Esophagus muscularis mucosa (tissue), 4 donors: ENCODE data around the gene USP49. TPM values are rescaled to one million over a fixed set of nuclear protein-coding genes. Genes with fewer than 3 reads are reported as not detected.

Experiments
- DNase-seq: peaks from one replicate; pipeline ENCODE4 v3.0.0-alpha.2; 2017; ENCODE audit errors: extremely low spot score
- H3K27ac ChIP-seq, 4 donors: fragments of 200-600 bp; sonication (generic); replicated peaks in 1 of 4; 1 replicate in 3 of 4; 2 replicates in 1 of 4; pipeline ENCODE4 v1.5.1; 2016 to 2019; ENCODE audit warnings: mild to moderate bottlenecking in 1 of 4
- H3K27me3 ChIP-seq, 4 donors: fragments of 200-600 bp; sonication (generic); one replicate each; pipeline versions ENCODE4 v1.5.1 to v1.6.0; 2016 to 2019
- H3K36me3 ChIP-seq, 4 donors: fragments of 200-600 bp; sonication (generic); one replicate each; pipeline ENCODE4 v1.5.1; 2016 to 2019
- H3K4me1 ChIP-seq, 4 donors: fragments of 200-600 bp; sonication (generic); one replicate each; pipeline ENCODE4 v1.5.1; 2016 to 2019
- H3K4me3 ChIP-seq, 4 donors: fragments of 200-600 bp; sonication (generic); 1 replicate in 2 of 4; 2 replicates in 2 of 4; pipeline ENCODE4 v1.5.1; 2016 to 2019; ENCODE audit warnings: mild to moderate bottlenecking in 4 of 4, moderate library complexity in 1 of 4
- H3K9me3 ChIP-seq, 4 donors: fragments of 200-600 bp; sonication (generic); 1 replicate in 3 of 4; 2 replicates in 1 of 4; pipeline ENCODE4 v1.5.1; 2016 to 2019
- CTCF ChIP-seq, 3 experiments: fragments of 200-600 bp in 2 of 3; fragments of 450-650 bp in 1 of 3; sonication (generic) in 2 of 3; IDR thresholded peaks; one replicate each; pipeline ENCODE4 v1.5.1; 2017 to 2019; ENCODE audit warnings: antibody characterized with exemption in 3 of 3, mild to moderate bottlenecking in 2 of 3, moderate library complexity in 1 of 3
- EP300 ChIP-seq: sonication (generic); formaldehyde crosslinking; IDR thresholded peaks from one replicate; pipeline ENCODE4 v1.6.1; 2017; ENCODE audit warnings: antibody characterized with exemption
- POLR2A ChIP-seq: fragments of 450-650 bp; IDR thresholded peaks from one replicate; pipeline ENCODE4 v1.6.1; 2017; ENCODE audit warnings: antibody characterized with exemption, moderate library complexity, mild to moderate bottlenecking, low read depth
- POLR2AphosphoS5 ChIP-seq, 2 donors: sonication (generic); formaldehyde crosslinking; IDR thresholded peaks; one replicate each; pipeline ENCODE4 v1.6.1; 2017; ENCODE audit warnings: antibody characterized with exemption in 2 of 2
- WGBS: methylation state at CpG from one replicate; pipeline ENCODE4 v1.1.5; 2018; 5-methylcytosine and 5-hydroxymethylcytosine counted together
- intact Hi-C: fragments of 100-400 bp; cut with DNase I; formaldehyde crosslinking; loops from one replicate; pipeline ENCODE4 v1.15.1; 2023
- total RNA-seq, 4 donors: library from RNA; depleted of rRNA; stranded (reverse); fragments of >200 nt; gene quantifications; one replicate each; pipeline versions ENCODE4 v1.1.0 to v1.2.1, GENCODE V29; 2016

USP49 gene
- total RNA-seq, 4 donors from 2014 or later, result 1.3 to 2.5 (median 2.3) TPM

GRCh38 chr6:41798901-41799558 is 96.1 kb downstream of the USP49 start:
- H3K27me3 ChIP-seq, result no peaks in the 10 kb centered on the region
- H3K9me3 ChIP-seq, result no peaks in the 10 kb centered on the region
- no peak overlapping the region for H3K27ac ChIP-seq
- TF ChIP-seq POLR2AphosphoS5 (IDR thresholded peaks at IDR 0.05) (no peak), POLR2A (no peak), EP300 (no peak), CTCF (IDR thresholded peaks at IDR 0.05) (no peak)
- H3K36me3 ChIP-seq, result peaks cover 0 to 60% (median 20%) of the 10 kb centered on the region in 4 donors
- DNase-seq, result no peak
- WGBS, result 98% methylated on average over 7 of the region's 7 CpGs
- H3K4me3 ChIP-seq, result no peak overlapping the region
- H3K4me1 ChIP-seq, result peaks cover 0 to 7% (median 0%) of the 10 kb centered on the region in 4 donors
- intact Hi-C loops, result no loop called here

GRCh38 chr6:41796474-41796873 is 98.7 kb downstream of the USP49 start:
- H3K27ac ChIP-seq, result no peak overlapping the region
- DNase-seq, result no peak
- no peak overlapping the region for H3K4me3 ChIP-seq
- TF ChIP-seq EP300, result no peak
- no peak for TF ChIP-seq POLR2A
- TF ChIP-seq POLR2AphosphoS5 (IDR thresholded peaks at IDR 0.05), result no peak
- TF ChIP-seq CTCF (IDR thresholded peaks at IDR 0.05), result no peak
- peaks cover 0 to 9% (median 0%) of the 10 kb centered on the region in 4 donors for H3K4me1 ChIP-seq
- no peaks in the 10 kb centered on the region for H3K9me3 ChIP-seq
- intact Hi-C loops, result no loop called here
- peaks cover 9 to 85% (median 32%) of the 10 kb centered on the region in 4 donors for H3K36me3 ChIP-seq
- 95% methylated on average over 2 of the region's 2 CpGs for WGBS
- H3K27me3 ChIP-seq, result no peaks in the 10 kb centered on the region

GRCh38 chr6:41791984-41792383 is 103.2 kb downstream of the USP49 start:
- no peak for DNase-seq
- Histone ChIP-seq H3K9me3 (no peaks in the 10 kb centered on the region), H3K36me3 (peaks cover 26 to 79% (median 49%) of the 10 kb centered on the region in 4 donors), H3K4me1 (peaks cover 12 to 20% (median 16%) of the 10 kb centered on the region in 4 donors), H3K27me3 (no peaks in the 10 kb centered on the region), H3K27ac (no peak overlapping the region), H3K4me3 (no peak overlapping the region)
- WGBS, result 90% methylated on average over 4 of the region's 4 CpGs
- no peak for TF ChIP-seq EP300
- TF ChIP-seq CTCF (IDR thresholded peaks at IDR 0.05), result no peak
- TF ChIP-seq POLR2A, result no peak
- no peak for TF ChIP-seq POLR2AphosphoS5 (IDR thresholded peaks at IDR 0.05)
- intact Hi-C loops, result no loop called here

- TF ChIP-seq CTCF (IDR thresholded peaks at IDR 0.05), result no peak
- no peak for TF ChIP-seq POLR2AphosphoS5 (IDR thresholded peaks at IDR 0.05)
- intact Hi-C loops, result no loop called here
- Histone ChIP-seq H3K27me3 (no peaks in the 10 kb centered on the region), H3K36me3 (peaks cover 26 to 72% (median 46%) of the 10 kb centered on the region in 4 donors), H3K4me3 (no peak overlapping the region), H3K9me3 (no peaks in the 10 kb centered on the region), H3K4me1 (peaks cover 13 to 27% (median 18%) of the 10 kb centered on the region in 4 donors), H3K27ac (no peak overlapping the region)
- WGBS, result 80% methylated on average over 1 of the region's 1 CpG
- no peak for DNase-seq
Observed at GRCh38 chr6:41791305-41791704, 103.9 kb downstream of the USP49 start.

GRCh38 chr6:41790045-41790444 is 105.1 kb downstream of the USP49 start:
- Histone ChIP-seq H3K36me3 (peaks cover 26 to 59% (median 44%) of the 10 kb centered on the region in 4 donors), H3K27me3 (no peaks in the 10 kb centered on the region), H3K9me3 (no peaks in the 10 kb centered on the region), H3K4me3 (no peak overlapping the region), H3K4me1 (peaks cover 26 to 40% (median 30%) of the 10 kb centered on the region in 4 donors), H3K27ac (no peak overlapping the region)
- DNase-seq, result no peak
- TF ChIP-seq EP300, result no peak
- TF ChIP-seq POLR2AphosphoS5 (IDR thresholded peaks at IDR 0.05), result no peak
- TF ChIP-seq POLR2A, result no peak
- intact Hi-C loops, result no loop called here
- WGBS, result 89% methylated on average over 1 of the region's 1 CpG
